ENCODE measurements around the gene RAB11FIP3.

GRCh38 chr16:379183-379960 is 46.1 kb upstream of the RAB11FIP3 start:
- TF ChIP-seq POLR2A (IDR thresholded peaks at IDR 0.05; ENCODE audit: low read depth, low read length), result no peak
- TF ChIP-seq TAF1 (IDR thresholded peaks at IDR 0.05; ENCODE audit: borderline replicate concordance, low read depth, low read length), result no peak
